Endothelial cell of umbilical vein (primary cell): ENCODE results near the gene TPP1. TPM values are rescaled to one million over a fixed set of nuclear protein-coding genes. Genes with fewer than 3 reads are reported as not detected.

Experiments
- BruUV-seq: library from RNA; stranded (reverse); fragments of 400-500 nt; replicated peaks from 2 replicates; lab custom pipeline; 2021; lab: Mats Ljungman, UMichigan
- CTCF ChIA-PET: fragments of 300-600, 350-600 bp; sonication (Branson Sonifier 250); formaldehyde crosslinking; loops from one replicate; lab custom pipeline; 2021; ENCODE audit warnings: antibody characterized with exemption, inconsistent platforms; lab: Charles Lee
- POLR2A ChIA-PET: fragments of 300-600, 350-600 bp; sonication (Branson Sonifier 250); formaldehyde crosslinking; loops from one replicate; lab custom pipeline; 2021; ENCODE audit warnings: antibody characterized with exemption, inconsistent platforms; lab: Charles Lee
- DNase-seq: peaks from one replicate; pipeline ENCODE4 v3.0.0-alpha.2; 2011; ENCODE audit warnings: low read depth, low spot score
- FAIRE-seq: peaks from 2 replicates; lab custom pipeline; 2011; peaks lifted over from hg19 to GRCh38; lab: Jason Lieb, UNC
- H2AFZ ChIP-seq: 2 replicates; pipeline ENCODE4 v1.6.0; 2012; ENCODE audit warnings: low read depth, low read length, control low read depth, inconsistent platforms
- H3K27ac ChIP-seq: 2 replicates; pipeline ENCODE4 v1.5.1; 2011; ENCODE audit warnings: low read depth, mild to moderate bottlenecking, control low read depth, low read length, moderate library complexity; ENCODE audit not compliant: insufficient read depth
- H3K27me3 ChIP-seq, 2 experiments: 2 replicates each; pipeline versions ENCODE4 v1.6.0 to v1.6.1; 2011; ENCODE audit warnings: low read length in 2 of 2, mixed read lengths in 1 of 2; ENCODE audit not compliant: control insufficient read depth in 2 of 2, insufficient read depth in 2 of 2
- H3K36me3 ChIP-seq, 2 experiments: 2 replicates in 1 of 2; 3 replicates in 1 of 2; pipeline ENCODE4 v1.5.1; 2011; ENCODE audit warnings: low read length in 2 of 2, mild to moderate bottlenecking in 1 of 2, moderate library complexity in 1 of 2; ENCODE audit not compliant: control insufficient read depth in 2 of 2, insufficient read depth in 2 of 2; ENCODE audit errors: extremely low read depth in 1 of 2
- H3K4me1 ChIP-seq: 3 replicates; pipeline ENCODE4 v1.5.1; 2011; ENCODE audit warnings: mild to moderate bottlenecking, low read length; ENCODE audit not compliant: control insufficient read depth, insufficient read depth; ENCODE audit errors: extremely low read depth
- H3K4me2 ChIP-seq: 2 replicates; pipeline ENCODE4 v1.6.1; 2011; ENCODE audit warnings: low read length, control low read depth, mixed read lengths; ENCODE audit not compliant: insufficient read depth
- H3K4me3 ChIP-seq, 3 experiments: fragments of 200-600 bp in 1 of 3; sonication (generic), shearing (Covaris generic) in 1 of 3; replicated peaks in 1 of 3; 2 replicates each; pipeline ENCODE4 v1.5.1; 2011 to 2016; ENCODE audit warnings: control low read depth in 3 of 3, low read length in 3 of 3, mild to moderate bottlenecking in 2 of 3, inconsistent platforms in 1 of 3, low read depth in 1 of 3, moderate library complexity in 1 of 3; ENCODE audit not compliant: insufficient read depth in 1 of 3
- H3K79me2 ChIP-seq: 2 replicates; pipeline ENCODE4 v1.6.0; 2012; ENCODE audit warnings: low read length, inconsistent platforms; ENCODE audit not compliant: control insufficient read depth, insufficient read depth
- H3K9ac ChIP-seq: replicated peaks from 2 replicates; pipeline ENCODE3; 2011; ENCODE audit warnings: low read length, control low read depth; ENCODE audit not compliant: insufficient read depth; ENCODE audit errors: extremely low read depth
- H3K9me1 ChIP-seq: replicated peaks from 3 replicates; pipeline ENCODE4 v1.6.0; 2011; ENCODE audit warnings: mild to moderate bottlenecking, low read length; ENCODE audit not compliant: control insufficient read depth, insufficient read depth; ENCODE audit errors: extremely low read depth
- H3K9me3 ChIP-seq: replicated peaks from 2 replicates; pipeline ENCODE4 v1.5.1; 2012; ENCODE audit warnings: low read length, inconsistent platforms; ENCODE audit not compliant: control insufficient read depth, insufficient read depth
- H4K20me1 ChIP-seq: replicated peaks from 2 replicates; pipeline ENCODE3; 2011; ENCODE audit warnings: mild to moderate bottlenecking, low read length; ENCODE audit not compliant: control insufficient read depth, insufficient read depth; ENCODE audit errors: extremely low read depth
- EZH2 ChIP-seq: IDR thresholded peaks from 2 replicates; pipeline ENCODE4 v1.6.1; 2012; ENCODE audit warnings: borderline replicate concordance, low read depth, mild to moderate bottlenecking, moderate library complexity, low read length, inconsistent platforms; ENCODE audit not compliant: severe bottlenecking
- FOS ChIP-seq: IDR thresholded peaks from 2 replicates; pipeline ENCODE4 v1.6.1; 2011; ENCODE audit warnings: mild to moderate bottlenecking, low read length, moderate library complexity, borderline replicate concordance; ENCODE audit not compliant: insufficient read depth
- GATA2 ChIP-seq: IDR thresholded peaks from 2 replicates; pipeline ENCODE4 v1.7.0; 2011; ENCODE audit warnings: low read depth, mild to moderate bottlenecking, moderate library complexity, mixed read lengths, low read length; ENCODE audit not compliant: insufficient read length, insufficient read depth
- JUN ChIP-seq: IDR thresholded peaks from 2 replicates; pipeline ENCODE4 v1.6.1; 2011; ENCODE audit warnings: borderline replicate concordance, low read depth; ENCODE audit not compliant: insufficient read length, insufficient read depth
- MYC ChIP-seq: IDR thresholded peaks from one replicate; pipeline ENCODE4 v1.6.1; 2011; ENCODE audit warnings: mild to moderate bottlenecking, low read depth, low read length
- POLR2A ChIP-seq: IDR thresholded peaks from 2 replicates; pipeline ENCODE4 v1.6.1; 2012; ENCODE audit warnings: low read depth, mild to moderate bottlenecking, control low read depth, low read length
- POLR2AphosphoS5 ChIP-seq: IDR thresholded peaks from 2 replicates; pipeline ENCODE4 v1.6.1; 2012; ENCODE audit warnings: low read depth, mild to moderate bottlenecking, control low read depth, low read length, moderate library complexity; ENCODE audit not compliant: insufficient read depth
- dilution Hi-C: fragments of 300-500 bp; cut with MboI; formaldehyde crosslinking; loops from one replicate; pipeline ENCODE4 v1.15.0; 2019; ENCODE audit warnings: low sequenced_read_pairs; ENCODE audit not compliant: extremely low pct_ligation_motif_present
- intact Hi-C: fragments of 100-400 bp; cut with micrococcal nuclease; formaldehyde crosslinking; loops from one replicate; pipeline ENCODE4 v1.10.0; 2022
- polyA plus RNA-seq, 4 experiments: library from polyadenylated mRNA; depleted of rRNA in 3 of 4; stranded (reverse) in 3 of 4; unstranded in 1 of 4; fragments of >200 nt; gene quantifications; 2 replicates each; pipeline versions ENCODE4 v1.2.1 to v1.2.3, GENCODE V29; 2011 to 2012; ENCODE audit warnings: missing spikeins in 1 of 4
- total RNA-seq: library from RNA; stranded (reverse); gene quantifications from 2 replicates; pipeline ENCODE4 v1.2.3, GENCODE V29; 2021
- TF ChIP-seq, protein P1 (sequence below): IDR thresholded peaks from 2 replicates; pipeline ENCODE4 v1.6.1; 2011; ENCODE audit not compliant: insufficient read depth, insufficient read length
- TF ChIP-seq, protein P2 (sequence below), 2 donors: IDR thresholded peaks; 1 replicate in 1 of 2; 2 replicates in 1 of 2; pipeline ENCODE4 v1.5.1; 2011; ENCODE audit warnings: low read length in 2 of 2, mild to moderate bottlenecking in 2 of 2, moderate library complexity in 2 of 2, control low read depth in 1 of 2, inconsistent platforms in 1 of 2, low read depth in 1 of 2; ENCODE audit not compliant: insufficient read depth in 1 of 2; ENCODE audit errors: extremely low read depth in 1 of 2

TPP1 gene
- total and polyA plus RNA-seq, 2 donors (not counting 3 experiments of a cell fraction or from before 2014, with no cell fraction given), result 124 to 224 TPM

DNA sequence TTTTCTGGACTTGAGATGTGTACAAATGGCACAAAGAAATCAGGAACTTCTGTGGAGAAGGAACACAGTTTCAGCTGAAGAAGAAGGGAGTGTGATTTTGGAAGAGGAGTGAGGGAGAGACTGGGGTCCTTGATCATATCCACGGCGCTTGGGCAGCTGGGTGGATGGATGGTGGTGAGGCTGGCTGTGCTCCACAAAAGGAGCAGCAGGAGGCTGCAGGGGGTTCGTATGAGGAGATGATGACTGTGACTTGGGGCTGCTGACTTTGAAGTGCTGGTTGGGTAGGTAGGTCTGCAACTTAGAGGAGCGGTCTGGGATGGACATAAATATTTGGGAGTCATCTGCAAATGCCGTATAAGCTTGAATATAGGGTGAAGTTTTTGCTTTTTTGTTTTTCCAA lies 37.7 kb upstream of the TPP1 start:
- intact Hi-C loops (loop anchor here (2.0 kb wide), 1 partner anchor 18 kb away; no protein-coding TSS in a partner anchor), dilution Hi-C loops (no loop called here)
- CTCF ChIA-PET, result interaction anchor here (0.9 to 1.9 kb wide), 4 partner anchors 8 to 126 kb away, joined by 3 to 11 read pairs (median 4); partner anchors contain the start of gene MRPL17
- TF ChIP-seq FOS (no peak), JUN (no peak), POLR2AphosphoS5 (no peak), MYC (no peak), POLR2A (no peak), GATA2 (no peak), EZH2 (no peak)
- TF ChIP-seq, protein P1, sequence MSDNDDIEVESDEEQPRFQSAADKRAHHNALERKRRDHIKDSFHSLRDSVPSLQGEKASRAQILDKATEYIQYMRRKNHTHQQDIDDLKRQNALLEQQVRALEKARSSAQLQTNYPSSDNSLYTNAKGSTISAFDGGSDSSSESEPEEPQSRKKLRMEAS, result no peak
- TF ChIP-seq, protein P2, sequence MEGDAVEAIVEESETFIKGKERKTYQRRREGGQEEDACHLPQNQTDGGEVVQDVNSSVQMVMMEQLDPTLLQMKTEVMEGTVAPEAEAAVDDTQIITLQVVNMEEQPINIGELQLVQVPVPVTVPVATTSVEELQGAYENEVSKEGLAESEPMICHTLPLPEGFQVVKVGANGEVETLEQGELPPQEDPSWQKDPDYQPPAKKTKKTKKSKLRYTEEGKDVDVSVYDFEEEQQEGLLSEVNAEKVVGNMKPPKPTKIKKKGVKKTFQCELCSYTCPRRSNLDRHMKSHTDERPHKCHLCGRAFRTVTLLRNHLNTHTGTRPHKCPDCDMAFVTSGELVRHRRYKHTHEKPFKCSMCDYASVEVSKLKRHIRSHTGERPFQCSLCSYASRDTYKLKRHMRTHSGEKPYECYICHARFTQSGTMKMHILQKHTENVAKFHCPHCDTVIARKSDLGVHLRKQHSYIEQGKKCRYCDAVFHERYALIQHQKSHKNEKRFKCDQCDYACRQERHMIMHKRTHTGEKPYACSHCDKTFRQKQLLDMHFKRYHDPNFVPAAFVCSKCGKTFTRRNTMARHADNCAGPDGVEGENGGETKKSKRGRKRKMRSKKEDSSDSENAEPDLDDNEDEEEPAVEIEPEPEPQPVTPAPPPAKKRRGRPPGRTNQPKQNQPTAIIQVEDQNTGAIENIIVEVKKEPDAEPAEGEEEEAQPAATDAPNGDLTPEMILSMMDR (IDR thresholded peaks at IDR 0.05; ENCODE audit: extremely low read depth in 1 of 2, insufficient read depth in 1 of 2, low read depth in 1 of 2, low read length in 2 of 2), result no peak
- H2AFZ ChIP-seq, result no peak overlapping the region
- BruUV-seq, result no TSS peak
- POLR2A ChIA-PET, result no interaction called here
- H4K20me1 ChIP-seq, result no peaks in the 10 kb centered on the region
- FAIRE-seq (no peak), DNase-seq (no peak)
- no peaks in the 10 kb centered on the region for H3K9me1 ChIP-seq
- peaks cover 15% of the 10 kb centered on the region for H3K4me1 ChIP-seq
- peaks cover 2% of the 10 kb centered on the region for H3K79me2 ChIP-seq
- H3K27ac ChIP-seq, result no peak overlapping the region
- H3K4me3 ChIP-seq, result no peak overlapping the region
- H3K27me3 ChIP-seq, result no peaks in the 10 kb centered on the region
- no peaks in the 10 kb centered on the region for H3K36me3 ChIP-seq
- no peak overlapping the region for H3K4me2 ChIP-seq
- H3K9me3 ChIP-seq, result no peaks in the 10 kb centered on the region
- H3K9ac ChIP-seq, result no peak overlapping the region
